ENCODE results near the gene CAV3. TPM values are rescaled to one million over a fixed set of nuclear protein-coding genes. Genes with fewer than 3 reads are reported as not detected.

The CAV3 gene
- total and polyA plus RNA-seq, 2 donors (not counting 3 experiments of a cell fraction or from before 2014, with no cell fraction given): not detected

- no peak overlapping the region for H3K4me3 ChIP-seq (replicated peaks in 1 of 3; ENCODE audit: insufficient read depth in 1 of 3, low read depth in 1 of 3, low read length in 3 of 3)
- H4K20me1 ChIP-seq (replicated peaks; ENCODE audit: control insufficient read depth, extremely low read depth, insufficient read depth, low read length): no peaks in the 10 kb centered on the region
- no peak overlapping the region for H3K4me2 ChIP-seq (ENCODE audit: insufficient read depth, low read length)
- ChIA-PET POLR2A (no interaction called here), CTCF (interaction anchor here (1.5 kb wide), 1 partner anchor 23 kb away, joined by 3 read pairs; the partner anchor contains the start of gene OXTR)
- H2AFZ ChIP-seq (ENCODE audit: low read depth, low read length): no peak overlapping the region
- no peak overlapping the region for H3K9ac ChIP-seq (replicated peaks; ENCODE audit: extremely low read depth, insufficient read depth, low read length)
- H3K9me3 ChIP-seq (replicated peaks; ENCODE audit: control insufficient read depth, insufficient read depth, low read length): no peaks in the 10 kb centered on the region
- no peak overlapping the region for H3K27ac ChIP-seq (ENCODE audit: insufficient read depth, low read depth, low read length)
- no peaks in the 10 kb centered on the region for H3K79me2 ChIP-seq (ENCODE audit: control insufficient read depth, insufficient read depth, low read length)
- dilution Hi-C loops (cut with MboI; ENCODE audit: extremely low pct_ligation_motif_present, low sequenced_read_pairs) (no loop called here), intact Hi-C loops (cut with micrococcal nuclease) (no loop called here)
- no peak for FAIRE-seq
- H3K27me3 ChIP-seq (ENCODE audit: control insufficient read depth in 2 of 2, insufficient read depth in 2 of 2, low read length in 2 of 2): no peaks in the 10 kb centered on the region
- no peak for DNase-seq (ENCODE audit: low read depth, low spot score)
- H3K36me3 ChIP-seq (ENCODE audit: control insufficient read depth in 2 of 2, extremely low read depth in 1 of 2, insufficient read depth in 2 of 2, low read length in 2 of 2): no peaks in the 10 kb centered on the region
- TF ChIP-seq POLR2A (IDR thresholded peaks at IDR 0.05; ENCODE audit: low read depth, low read length) (no peak), MYC (IDR thresholded peaks at IDR 0.05; ENCODE audit: low read depth, low read length) (no peak), JUN (IDR thresholded peaks at IDR 0.05; ENCODE audit: borderline replicate concordance, insufficient read depth, insufficient read length, low read depth) (no peak), GATA2 (IDR thresholded peaks at IDR 0.05; ENCODE audit: insufficient read depth, insufficient read length, low read depth, low read length) (no peak)
- TF ChIP-seq, protein P1, sequence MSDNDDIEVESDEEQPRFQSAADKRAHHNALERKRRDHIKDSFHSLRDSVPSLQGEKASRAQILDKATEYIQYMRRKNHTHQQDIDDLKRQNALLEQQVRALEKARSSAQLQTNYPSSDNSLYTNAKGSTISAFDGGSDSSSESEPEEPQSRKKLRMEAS (IDR thresholded peaks at IDR 0.05; ENCODE audit: insufficient read depth, insufficient read length): no peak
- H3K9me1 ChIP-seq (replicated peaks; ENCODE audit: control insufficient read depth, extremely low read depth, insufficient read depth, low read length): no peaks in the 10 kb centered on the region
- H3K4me1 ChIP-seq (ENCODE audit: control insufficient read depth, extremely low read depth, insufficient read depth, low read length): no peaks in the 10 kb centered on the region
- BruUV-seq (replicated peaks): no TSS peak
Observed at GRCh38 chr3:8746780-8747345, 13.3 kb downstream of the CAV3 start.

- Histone ChIP-seq H4K20me1 (replicated peaks; ENCODE audit: control insufficient read depth, extremely low read depth, insufficient read depth, low read length) (no peaks in the 10 kb centered on the region), H3K4me2 (ENCODE audit: insufficient read depth, low read length) (no peak overlapping the region), H3K4me3 (replicated peaks in 1 of 3; ENCODE audit: insufficient read depth in 1 of 3, low read depth in 1 of 3, low read length in 3 of 3) (no peak overlapping the region), H3K36me3 (ENCODE audit: control insufficient read depth in 2 of 2, extremely low read depth in 1 of 2, insufficient read depth in 2 of 2, low read length in 2 of 2) (no peaks in the 10 kb centered on the region), H3K27me3 (ENCODE audit: control insufficient read depth in 2 of 2, insufficient read depth in 2 of 2, low read length in 2 of 2) (no peaks in the 10 kb centered on the region), H3K79me2 (ENCODE audit: control insufficient read depth, insufficient read depth, low read length) (no peaks in the 10 kb centered on the region), H2AFZ (ENCODE audit: low read depth, low read length) (no peak overlapping the region), H3K9ac (replicated peaks; ENCODE audit: extremely low read depth, insufficient read depth, low read length) (no peak overlapping the region), H3K9me3 (replicated peaks; ENCODE audit: control insufficient read depth, insufficient read depth, low read length) (no peaks in the 10 kb centered on the region), H3K9me1 (replicated peaks; ENCODE audit: control insufficient read depth, extremely low read depth, insufficient read depth, low read length) (no peaks in the 10 kb centered on the region), H3K4me1 (ENCODE audit: control insufficient read depth, extremely low read depth, insufficient read depth, low read length) (no peaks in the 10 kb centered on the region), H3K27ac (ENCODE audit: insufficient read depth, low read depth, low read length) (no peak overlapping the region)
- FAIRE-seq (no peak), DNase-seq (ENCODE audit: low read depth, low spot score) (no peak)
- intact Hi-C loops (cut with micrococcal nuclease): no loop called here
- TF ChIP-seq JUN (IDR thresholded peaks at IDR 0.05; ENCODE audit: borderline replicate concordance, insufficient read depth, insufficient read length, low read depth) (no peak), FOS (IDR thresholded peaks at IDR 0.05; ENCODE audit: borderline replicate concordance, insufficient read depth, low read length) (no peak), EZH2 (IDR thresholded peaks at IDR 0.05; ENCODE audit: borderline replicate concordance, low read depth, low read length, severe bottlenecking) (no peak), POLR2AphosphoS5 (IDR thresholded peaks at IDR 0.05; ENCODE audit: insufficient read depth, low read depth, low read length) (no peak)
- TF ChIP-seq, protein P2, sequence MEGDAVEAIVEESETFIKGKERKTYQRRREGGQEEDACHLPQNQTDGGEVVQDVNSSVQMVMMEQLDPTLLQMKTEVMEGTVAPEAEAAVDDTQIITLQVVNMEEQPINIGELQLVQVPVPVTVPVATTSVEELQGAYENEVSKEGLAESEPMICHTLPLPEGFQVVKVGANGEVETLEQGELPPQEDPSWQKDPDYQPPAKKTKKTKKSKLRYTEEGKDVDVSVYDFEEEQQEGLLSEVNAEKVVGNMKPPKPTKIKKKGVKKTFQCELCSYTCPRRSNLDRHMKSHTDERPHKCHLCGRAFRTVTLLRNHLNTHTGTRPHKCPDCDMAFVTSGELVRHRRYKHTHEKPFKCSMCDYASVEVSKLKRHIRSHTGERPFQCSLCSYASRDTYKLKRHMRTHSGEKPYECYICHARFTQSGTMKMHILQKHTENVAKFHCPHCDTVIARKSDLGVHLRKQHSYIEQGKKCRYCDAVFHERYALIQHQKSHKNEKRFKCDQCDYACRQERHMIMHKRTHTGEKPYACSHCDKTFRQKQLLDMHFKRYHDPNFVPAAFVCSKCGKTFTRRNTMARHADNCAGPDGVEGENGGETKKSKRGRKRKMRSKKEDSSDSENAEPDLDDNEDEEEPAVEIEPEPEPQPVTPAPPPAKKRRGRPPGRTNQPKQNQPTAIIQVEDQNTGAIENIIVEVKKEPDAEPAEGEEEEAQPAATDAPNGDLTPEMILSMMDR (IDR thresholded peaks at IDR 0.05; ENCODE audit: extremely low read depth in 1 of 2, insufficient read depth in 1 of 2, low read depth in 1 of 2, low read length in 2 of 2): no peak
- TF ChIP-seq, protein P1 (IDR thresholded peaks at IDR 0.05; ENCODE audit: insufficient read depth, insufficient read length): no peak
- dilution Hi-C loops (cut with MboI; ENCODE audit: extremely low pct_ligation_motif_present, low sequenced_read_pairs): no loop called here
- no TSS peak for BruUV-seq (replicated peaks)
- POLR2A ChIA-PET: no interaction called here
- CTCF ChIA-PET: interaction anchor here (1.2 kb wide), 1 partner anchor 20 kb away, joined by 4 read pairs; the partner anchor contains the start of gene OXTR
Observed at GRCh38 chr3:8749316-8749715, 15.7 kb downstream of the CAV3 start.
